Right lobe of liver (tissue), 6 donors: Measurements from ENCODE around the gene NLRC5. TPM values are rescaled to one million over a fixed set of nuclear protein-coding genes. Genes with fewer than 3 reads are reported as not detected.

Experiments used
- ATAC-seq, 4 donors: fragments of 200-7000 bp; cut with Tn5 transposase; one replicate each; pipeline ENCODE4 v1.9.1; 2020; ENCODE audit warnings: mild to moderate bottlenecking in 4 of 4, moderate library complexity in 4 of 4
- DNase-seq, 3 donors: peaks; one replicate each; pipeline ENCODE4 v3.0.0-alpha.2; 2020
- H3K27ac ChIP-seq, 3 donors: fragments of 200-600 bp; one replicate each; pipeline ENCODE4 v1.8.0; 2022
- H3K27me3 ChIP-seq, 2 donors: fragments of 200-600 bp; one replicate each; pipeline ENCODE4 v1.8.0; 2022
- H3K36me3 ChIP-seq, 4 donors: fragments of 200-600 bp; sonication (generic) in 1 of 4; one replicate each; pipeline versions ENCODE4 v1.5.1 to v1.8.0; 2017 to 2022; ENCODE audit warnings: control low read depth in 1 of 4
- H3K4me1 ChIP-seq, 4 donors: fragments of 200-600 bp; sonication (generic) in 1 of 4; one replicate each; pipeline versions ENCODE4 v1.5.1 to v1.8.0; 2017 to 2022; ENCODE audit warnings: control low read depth in 1 of 4
- H3K4me3 ChIP-seq, 3 donors: fragments of 200-600 bp; one replicate each; pipeline ENCODE4 v1.8.0; 2022
- H3K9me3 ChIP-seq, 4 donors: fragments of 200-600 bp; sonication (generic) in 1 of 4; one replicate each; pipeline versions ENCODE4 v1.5.1 to v1.8.0; 2017 to 2022; ENCODE audit warnings: control low read depth in 1 of 4
- POLR2A ChIP-seq: fragments of 450-650 bp; IDR thresholded peaks from one replicate; pipeline ENCODE4 v1.6.1; 2017; ENCODE audit warnings: antibody characterized with exemption, mild to moderate bottlenecking
- WGBS: methylation state at CpG from one replicate; pipeline ENCODE4 v1.1.6; 2018; ENCODE audit warnings: low coverage, low lambda C conversion rate; ENCODE audit not compliant: insufficient coverage; ENCODE audit errors: missing lambda C conversion rate; 5-methylcytosine and 5-hydroxymethylcytosine counted together
- intact Hi-C, 2 donors: fragments of 100-400 bp; cut with DNase I; formaldehyde crosslinking; loops; one replicate each; pipeline versions ENCODE4 v1.11.2 to v1.14.1; 2022
- total RNA-seq, 6 experiments: library from RNA; depleted of rRNA in 2 of 6; stranded (reverse); fragments of >200 nt in 2 of 6; fragmentation: NEBNext Ultra II Directional in 3 of 6; extraction: Animal tissue kit (Norgen Biotek cat#: 25700) in 3 of 6; gene quantifications; one replicate each; pipeline versions ENCODE4 v1.1.0 to v1.2.4, GENCODE V29; 2016 to 2023
- TF ChIP-seq, protein P1 (sequence below), 4 donors: fragments of 200-600 bp in 3 of 4; fragments of 450-650 bp in 1 of 4; IDR thresholded peaks; one replicate each; pipeline versions ENCODE4 v1.5.1 to v1.8.0; 2016 to 2022; ENCODE audit warnings: antibody characterized with exemption in 4 of 4, mild to moderate bottlenecking in 2 of 4
- donor health status: DM: no; HTN: yes; CAD: no.
- donor health status: DM: no; HTN: no; CAD: no.
- donor health status: DM: no; HTN: no; CAD: no.
- donor health status: DM: no; HTN: yes; CAD: no.
- donor health status: DM: no; HTN: yes; CAD: no.

The NLRC5 gene
- total RNA-seq, 6 experiments from 2014 or later = 4.6 to 25.2 (median 13.3) TPM

DNA sequence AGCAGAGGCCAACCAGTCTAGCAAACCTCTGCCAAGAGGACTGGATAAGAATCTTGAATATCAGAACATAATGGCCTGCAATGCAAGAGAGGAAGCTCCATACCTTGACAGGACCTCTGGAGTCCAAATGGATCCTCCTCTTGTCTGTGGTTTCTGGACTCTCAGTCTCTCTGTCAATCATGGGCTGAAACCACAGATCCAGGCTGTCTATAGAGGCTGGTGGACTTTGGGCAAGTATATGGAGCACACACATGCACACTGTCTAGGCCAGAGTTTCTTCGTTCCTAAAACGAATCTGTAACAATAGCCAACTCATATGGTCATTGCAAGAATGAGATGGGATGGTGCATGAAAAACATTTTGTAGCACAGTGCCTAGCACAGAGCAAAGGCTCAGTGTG, 37.7 kb downstream of the NLRC5 start:
- Histone ChIP-seq H3K4me3 (no peak overlapping the region), H3K9me3 (no peaks in the 10 kb centered on the region), H3K4me1 (no peaks in the 10 kb centered on the region), H3K36me3 (no peaks in the 10 kb centered on the region), H3K27me3 (no peaks in the 10 kb centered on the region), H3K27ac (no peak overlapping the region)
- DNase-seq (no peak), ATAC-seq (no peak)
- intact Hi-C loops = no loop called here
- 93% methylated on average over 2 of the region's 2 CpGs for WGBS
- TF ChIP-seq, protein P1, sequence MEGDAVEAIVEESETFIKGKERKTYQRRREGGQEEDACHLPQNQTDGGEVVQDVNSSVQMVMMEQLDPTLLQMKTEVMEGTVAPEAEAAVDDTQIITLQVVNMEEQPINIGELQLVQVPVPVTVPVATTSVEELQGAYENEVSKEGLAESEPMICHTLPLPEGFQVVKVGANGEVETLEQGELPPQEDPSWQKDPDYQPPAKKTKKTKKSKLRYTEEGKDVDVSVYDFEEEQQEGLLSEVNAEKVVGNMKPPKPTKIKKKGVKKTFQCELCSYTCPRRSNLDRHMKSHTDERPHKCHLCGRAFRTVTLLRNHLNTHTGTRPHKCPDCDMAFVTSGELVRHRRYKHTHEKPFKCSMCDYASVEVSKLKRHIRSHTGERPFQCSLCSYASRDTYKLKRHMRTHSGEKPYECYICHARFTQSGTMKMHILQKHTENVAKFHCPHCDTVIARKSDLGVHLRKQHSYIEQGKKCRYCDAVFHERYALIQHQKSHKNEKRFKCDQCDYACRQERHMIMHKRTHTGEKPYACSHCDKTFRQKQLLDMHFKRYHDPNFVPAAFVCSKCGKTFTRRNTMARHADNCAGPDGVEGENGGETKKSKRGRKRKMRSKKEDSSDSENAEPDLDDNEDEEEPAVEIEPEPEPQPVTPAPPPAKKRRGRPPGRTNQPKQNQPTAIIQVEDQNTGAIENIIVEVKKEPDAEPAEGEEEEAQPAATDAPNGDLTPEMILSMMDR (IDR thresholded peaks at IDR 0.05) = no peak
- TF ChIP-seq POLR2A = no peak

DNA sequence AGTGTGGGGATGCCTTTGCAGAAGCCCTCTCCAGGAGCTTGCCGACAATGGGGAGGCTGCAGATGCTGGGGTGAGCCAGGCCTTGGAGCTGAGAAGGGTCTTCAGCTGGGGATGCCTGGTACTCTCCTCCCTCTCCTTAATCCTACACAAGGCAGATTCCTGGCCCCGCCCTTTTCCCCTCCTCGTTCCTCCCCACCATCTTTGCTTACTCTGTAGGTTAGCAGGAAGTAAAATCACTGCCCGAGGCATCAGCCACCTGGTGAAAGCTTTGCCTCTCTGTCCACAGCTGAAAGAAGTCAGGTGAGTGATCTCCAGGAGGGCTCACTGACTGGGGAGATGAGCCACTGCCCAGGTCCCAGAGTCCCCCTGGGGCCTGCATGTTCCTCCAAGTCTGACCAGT, 38.7 kb downstream of the NLRC5 start:
- Histone ChIP-seq H3K36me3 (no peaks in the 10 kb centered on the region), H3K9me3 (no peaks in the 10 kb centered on the region), H3K27ac (no peak overlapping the region), H3K4me1 (no peaks in the 10 kb centered on the region), H3K27me3 (no peaks in the 10 kb centered on the region), H3K4me3 (no peak overlapping the region)
- 50% methylated on average over 1 of the region's 4 CpGs for WGBS
- DNase-seq = peak in 1 of 3 donors; percentile 11
- TF ChIP-seq, protein P1 (IDR thresholded peaks at IDR 0.05) = no peak
- no peak for TF ChIP-seq POLR2A
- no peak for ATAC-seq
- intact Hi-C loops = no loop called here

DNA sequence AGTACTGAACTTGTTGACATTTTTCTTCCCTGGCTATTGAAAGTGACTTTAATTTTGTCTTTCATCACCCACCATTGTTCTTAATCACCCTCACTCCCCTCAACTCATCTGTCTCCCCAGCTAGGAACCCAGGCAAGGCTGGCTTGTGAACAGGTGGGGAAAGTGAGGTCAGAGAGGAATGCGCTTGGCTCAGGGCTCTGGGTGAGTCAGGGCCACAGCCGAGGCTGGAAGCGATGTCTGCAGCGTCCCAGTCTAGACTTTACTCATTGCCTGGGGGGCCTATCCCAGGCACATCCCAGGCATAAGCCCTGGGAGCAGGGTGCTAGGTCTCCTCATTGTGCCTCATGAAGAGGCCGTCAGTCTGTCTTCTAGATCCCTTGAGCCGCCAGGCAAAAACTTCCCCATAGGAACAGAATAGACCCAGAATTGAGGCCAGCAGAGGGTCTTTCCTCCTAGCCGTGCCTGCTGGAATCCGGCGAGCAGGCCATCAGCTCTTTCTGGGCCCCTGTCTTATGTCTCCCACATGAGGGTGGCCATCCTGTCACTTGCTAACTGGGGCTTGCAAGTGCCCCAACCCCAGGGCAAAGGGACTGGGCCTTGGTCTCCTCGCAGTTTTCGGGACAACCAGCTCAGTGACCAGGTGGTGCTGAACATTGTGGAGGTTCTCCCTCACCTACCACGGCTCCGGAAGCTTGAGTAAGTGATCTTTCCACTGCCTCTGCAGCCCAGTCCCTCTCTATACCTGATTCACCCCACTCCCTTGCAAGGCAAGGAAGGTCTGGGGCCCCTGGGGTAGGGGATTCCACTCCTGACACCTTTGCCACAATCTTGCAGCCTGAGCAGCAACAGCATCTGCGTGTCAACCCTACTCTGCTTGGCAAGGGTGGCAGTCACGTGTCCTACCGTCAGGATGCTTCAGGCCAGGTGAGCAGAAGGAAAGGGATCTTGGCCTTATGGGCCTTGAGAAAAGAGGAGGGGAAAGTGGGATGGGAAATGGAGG, 40.1 kb downstream of the NLRC5 start:
- Histone ChIP-seq H3K36me3 (no peaks in the 10 kb centered on the region), H3K4me1 (no peaks in the 10 kb centered on the region), H3K4me3 (no peak overlapping the region), H3K9me3 (no peaks in the 10 kb centered on the region), H3K27ac (no peak overlapping the region), H3K27me3 (no peaks in the 10 kb centered on the region)
- TF ChIP-seq, protein P1 (IDR thresholded peaks at IDR 0.05) = no peak
- TF ChIP-seq POLR2A = no peak
- ATAC-seq = no peak
- DNase-seq = no peak
- 91% methylated on average over 6 of the region's 16 CpGs for WGBS
- intact Hi-C loops = no loop called here

DNA sequence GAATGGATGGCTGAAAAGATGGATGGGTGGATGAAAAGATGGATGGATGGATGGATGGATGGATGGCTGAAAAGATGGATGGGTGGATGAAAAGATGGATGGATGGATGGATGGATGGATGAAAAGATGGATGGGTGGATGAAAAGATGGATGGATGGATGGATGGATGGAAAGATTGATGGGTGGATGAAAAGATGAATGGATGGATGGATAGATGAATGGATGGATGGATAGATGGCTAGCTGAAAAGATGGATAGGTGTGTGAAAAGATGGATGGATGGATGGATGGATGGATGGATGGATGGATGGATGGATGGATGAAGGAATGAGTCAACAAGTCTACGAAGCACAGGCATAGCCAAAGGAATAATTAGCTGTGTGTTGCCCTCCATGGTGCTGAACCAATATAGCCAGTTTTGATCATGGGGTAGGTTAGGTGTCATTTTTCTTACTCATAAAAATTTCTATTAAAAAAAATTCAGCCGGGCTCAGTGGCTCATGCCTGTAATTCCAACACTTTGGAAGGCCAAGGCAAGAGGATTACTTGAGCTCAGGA, 41.1 kb downstream of the NLRC5 start:
- Histone ChIP-seq H3K27ac (no peak overlapping the region), H3K4me3 (no peak overlapping the region), H3K9me3 (no peaks in the 10 kb centered on the region), H3K27me3 (no peaks in the 10 kb centered on the region), H3K4me1 (no peaks in the 10 kb centered on the region), H3K36me3 (no peaks in the 10 kb centered on the region)
- ATAC-seq = no peak
- 82% methylated on average over 2 of the region's 2 CpGs for WGBS
- TF ChIP-seq, protein P1 (IDR thresholded peaks at IDR 0.05) = no peak
- TF ChIP-seq POLR2A = no peak
- intact Hi-C loops = no loop called here
- no peak for DNase-seq
